DMS53 treated with DMSO at 0.1 percent for 48 hours (cell line): Measurements from ENCODE around the gene SLC9A7.

ENCODE experiments used
- DNase-seq: peaks from one replicate; lab custom pipeline; 2025; ENCODE audit not compliant: unreplicated experiment; lab: John Stamatoyannopoulos, UW

The SLC9A7 gene

DNA sequence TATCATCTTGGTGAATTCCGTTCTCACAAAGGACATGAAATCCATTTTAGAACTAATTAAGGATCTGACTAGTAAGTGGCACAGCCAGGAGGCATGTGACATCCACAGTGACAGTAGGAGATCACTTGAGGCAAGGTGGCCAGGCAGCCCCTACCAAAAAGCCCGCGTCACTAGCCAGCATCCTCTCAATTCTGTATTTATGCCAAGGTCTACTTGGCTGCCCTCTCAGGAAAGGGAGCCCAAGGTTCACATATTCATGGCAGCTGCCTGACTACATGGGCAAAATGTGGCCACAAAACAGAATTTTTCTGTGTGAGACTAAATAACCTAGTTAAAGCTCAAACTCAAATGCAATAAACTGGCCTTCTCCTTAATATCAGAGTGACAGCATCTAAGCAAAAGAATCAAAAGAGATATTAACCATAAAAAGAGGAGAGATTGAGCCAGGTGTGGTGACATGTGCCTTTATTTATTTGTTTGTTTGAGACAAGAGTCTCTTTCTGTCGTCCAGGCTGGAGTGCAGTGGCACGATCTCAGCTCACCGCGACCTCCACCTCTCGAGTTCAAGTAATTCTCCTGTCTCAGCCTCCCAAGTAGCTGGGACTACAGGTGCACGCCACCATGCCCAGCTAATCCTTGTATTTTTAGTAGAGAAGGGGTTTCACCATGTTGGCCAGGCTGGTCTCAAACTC is 51.5 kb downstream of the SLC9A7 start:
- DNase-seq: no peak

DNA sequence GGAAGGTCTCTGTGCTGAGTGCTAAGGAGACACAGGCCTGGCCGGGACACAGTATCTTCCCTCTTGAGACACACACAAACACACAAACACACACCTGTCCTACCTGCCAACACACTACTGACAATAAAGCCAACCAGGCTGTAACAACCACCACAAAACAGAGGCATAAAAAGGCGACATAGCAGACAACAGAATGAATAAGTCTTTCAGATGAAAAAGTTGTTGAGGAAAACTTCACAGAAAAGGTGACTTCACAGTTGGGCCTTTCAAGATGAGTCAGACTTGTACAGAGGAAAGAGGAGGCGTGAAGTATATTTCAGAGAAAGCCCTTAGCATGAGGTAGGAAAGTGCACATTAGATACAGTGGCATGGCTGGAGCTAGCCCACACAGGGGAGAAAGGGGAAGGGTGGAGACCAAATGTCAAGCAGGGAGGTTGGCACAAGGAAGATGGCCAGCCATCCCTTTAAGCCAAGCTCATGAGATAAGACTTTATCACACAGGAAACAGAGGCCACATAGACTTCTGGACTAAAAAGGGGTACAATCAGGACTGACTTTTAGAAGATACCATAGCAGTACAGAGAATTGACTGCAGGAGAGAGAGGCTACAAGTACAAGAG is 54.0 kb downstream of the SLC9A7 start:
- DNase-seq: no peak

DNA sequence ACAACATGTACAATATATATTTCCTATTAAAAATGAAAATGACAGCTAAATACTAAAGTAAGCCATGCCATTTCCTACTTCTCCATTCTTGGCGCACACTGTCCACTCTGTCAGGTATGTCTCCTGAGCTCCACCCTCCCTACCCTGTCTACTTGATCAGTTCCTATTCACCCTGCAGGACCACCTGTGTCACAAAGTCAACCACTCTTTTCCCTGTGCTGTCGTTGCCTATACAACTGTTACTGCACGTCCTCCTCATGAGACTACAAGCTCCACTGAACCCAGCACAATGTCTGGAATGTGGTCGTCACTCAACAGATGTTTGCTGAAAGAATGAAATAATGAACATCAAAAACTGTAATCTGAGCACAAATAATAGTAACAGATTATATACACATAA is 54.9 kb downstream of the SLC9A7 start:
- no peak for DNase-seq

DNA sequence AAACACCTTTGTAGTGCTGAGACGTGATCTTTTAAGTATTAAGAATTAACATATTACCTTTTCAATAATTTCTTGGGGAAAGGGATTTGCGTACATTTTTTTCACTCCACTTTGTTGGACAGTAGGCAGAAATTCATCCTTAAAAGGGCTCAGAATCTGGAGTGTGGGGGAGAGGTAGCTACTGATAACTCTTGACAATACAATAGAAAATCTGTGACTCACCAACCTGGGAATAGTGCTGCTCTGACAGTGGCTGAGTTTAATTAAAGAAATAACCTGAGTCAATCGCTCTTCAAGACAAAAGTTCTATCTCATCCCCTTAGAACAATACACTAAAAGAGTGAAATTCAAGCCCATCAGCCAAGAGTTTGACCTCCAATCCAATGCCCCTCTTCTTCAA is 60.2 kb downstream of the SLC9A7 start:
- no peak for DNase-seq

DNA sequence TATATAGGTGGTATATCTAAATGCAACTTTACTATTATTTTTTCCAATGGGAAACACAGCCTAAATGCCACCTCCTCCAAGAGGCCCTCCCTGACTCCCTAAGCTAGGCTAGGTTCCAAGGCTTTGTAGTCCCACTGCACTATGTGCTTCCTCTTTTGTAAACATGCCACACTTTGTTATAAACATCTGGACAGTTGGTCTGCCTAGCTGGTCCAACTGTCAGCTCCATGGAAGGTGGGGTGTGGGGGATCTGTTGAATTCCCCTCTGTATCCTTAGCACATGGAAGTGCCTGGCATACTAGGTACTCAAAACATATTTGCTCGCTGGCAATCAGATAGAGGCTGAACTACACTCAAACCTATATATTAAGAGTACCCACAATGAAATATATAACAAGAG is 63.4 kb downstream of the SLC9A7 start:
- no peak for DNase-seq

DNA sequence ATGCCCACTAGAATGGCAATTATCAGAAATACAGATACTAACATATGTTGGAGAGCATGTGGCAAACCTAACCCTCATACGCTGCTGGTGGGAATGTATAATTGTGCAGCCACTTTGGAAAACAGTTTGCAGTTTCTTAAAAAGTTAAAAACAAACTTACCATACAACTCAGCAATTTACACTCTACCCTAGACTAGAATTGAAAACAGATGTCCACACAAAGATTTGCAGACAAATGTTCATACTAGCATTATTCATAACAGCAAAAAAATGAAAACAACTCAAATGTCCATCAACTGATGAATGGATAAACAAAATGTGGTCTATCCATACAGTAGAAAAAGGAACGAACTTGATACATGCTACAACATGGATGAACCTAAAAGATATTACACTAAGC is 64.4 kb downstream of the SLC9A7 start:
- no peak for DNase-seq

DNA sequence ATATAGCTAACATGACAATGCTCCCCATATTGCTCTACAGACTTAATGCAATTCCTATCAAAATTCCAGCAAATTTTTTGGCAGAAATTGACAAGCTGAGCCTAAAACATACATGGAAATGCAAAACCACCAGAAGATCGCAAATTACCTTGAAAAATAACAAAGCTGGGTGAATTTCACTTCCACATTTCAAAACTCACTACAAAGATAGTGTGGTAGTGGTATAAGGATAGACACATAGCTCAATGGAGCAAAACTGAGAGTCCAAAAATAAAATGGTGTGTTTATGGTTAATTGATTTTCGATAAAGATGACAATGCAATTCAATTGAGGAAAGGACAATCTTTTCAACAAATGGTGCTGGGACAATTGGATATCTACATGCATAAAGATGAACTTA is 65.8 kb downstream of the SLC9A7 start:
- DNase-seq: no peak

DNA sequence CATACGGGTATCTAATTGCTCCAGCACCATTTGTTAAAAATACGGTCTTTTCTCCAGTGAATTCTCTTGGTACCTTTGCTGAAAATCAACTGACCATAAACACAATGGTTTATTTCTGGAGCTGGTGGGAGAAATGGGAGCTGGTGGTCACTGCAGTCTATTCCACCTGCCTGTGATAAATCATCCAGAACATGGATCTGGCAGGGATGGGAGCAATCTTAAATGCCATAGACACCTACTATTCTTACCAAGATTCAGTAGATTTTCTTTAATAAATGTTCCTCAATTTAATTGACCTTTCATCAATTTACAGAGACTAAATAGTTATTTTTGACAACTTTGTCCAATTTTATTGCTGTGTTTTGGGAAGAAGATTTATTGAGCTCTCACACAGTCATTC is 68.1 kb downstream of the SLC9A7 start:
- no peak for DNase-seq

DNA sequence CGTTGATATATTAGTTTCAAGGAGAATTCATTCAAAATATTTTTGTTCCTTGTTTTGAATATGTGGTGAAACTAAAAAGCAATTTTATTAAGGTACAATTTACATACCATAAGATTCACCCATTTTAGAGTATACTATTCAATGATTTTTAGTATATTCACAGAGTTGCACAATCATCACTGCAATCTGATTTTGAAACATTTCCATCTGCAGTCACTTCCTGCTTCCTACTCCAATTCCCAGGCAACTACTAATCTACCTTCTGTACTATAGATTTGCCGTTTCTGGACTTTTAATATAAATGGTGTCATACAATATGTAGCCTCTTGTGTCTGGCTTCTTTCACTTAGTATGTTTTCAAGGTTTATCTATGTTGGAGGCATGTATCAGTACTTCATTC is 71.3 kb downstream of the SLC9A7 start:
- no peak for DNase-seq

DNA sequence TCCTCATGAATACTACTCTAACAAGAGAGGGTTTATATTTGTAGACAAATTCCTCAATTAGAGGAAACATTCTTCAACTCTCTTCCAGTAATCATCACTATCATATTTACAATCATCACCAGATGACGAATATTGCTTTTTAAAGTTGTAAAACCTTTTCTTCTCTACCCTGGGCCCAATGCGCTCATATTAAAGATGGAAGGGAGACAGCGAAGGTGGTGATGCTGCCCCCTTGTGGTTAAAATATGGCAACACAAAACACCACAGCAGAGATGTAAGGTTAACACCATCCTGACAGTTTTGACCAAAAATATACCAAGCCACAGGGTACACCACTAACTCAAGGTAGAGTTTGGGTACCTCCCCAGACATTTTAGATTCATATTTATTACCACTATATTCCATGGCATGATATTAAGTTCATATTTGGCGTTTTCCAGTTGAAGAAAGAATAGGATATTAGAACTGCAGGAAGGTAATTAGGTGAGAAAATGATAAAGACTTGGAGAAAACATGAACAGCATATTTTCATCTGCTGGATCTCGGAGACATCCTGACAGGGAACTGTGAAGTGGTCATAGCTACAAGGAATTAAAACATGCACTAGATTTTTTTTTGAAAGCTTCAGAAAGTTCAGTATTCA is 72.8 kb downstream of the SLC9A7 start:
- no peak for DNase-seq

DNA sequence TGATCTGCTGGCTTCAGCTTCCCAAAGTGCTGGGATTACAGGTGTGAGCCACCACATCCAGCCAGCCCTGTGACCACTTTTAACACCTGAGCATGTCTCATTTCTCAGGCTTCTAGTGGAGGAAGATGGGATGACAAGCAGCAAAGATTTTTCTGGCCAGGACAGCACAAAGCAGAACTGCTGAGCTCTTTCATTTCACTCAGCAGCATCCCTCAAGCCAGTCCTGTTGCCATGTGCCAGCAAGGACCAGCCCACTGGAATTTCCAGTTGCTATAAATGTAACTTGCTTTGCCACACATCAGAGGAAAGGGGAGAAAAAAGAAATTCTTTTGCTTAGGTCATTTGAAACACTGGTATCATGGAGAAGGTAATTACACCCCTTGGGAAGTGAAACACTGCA is 75.9 kb downstream of the SLC9A7 start:
- no peak for DNase-seq

DNA sequence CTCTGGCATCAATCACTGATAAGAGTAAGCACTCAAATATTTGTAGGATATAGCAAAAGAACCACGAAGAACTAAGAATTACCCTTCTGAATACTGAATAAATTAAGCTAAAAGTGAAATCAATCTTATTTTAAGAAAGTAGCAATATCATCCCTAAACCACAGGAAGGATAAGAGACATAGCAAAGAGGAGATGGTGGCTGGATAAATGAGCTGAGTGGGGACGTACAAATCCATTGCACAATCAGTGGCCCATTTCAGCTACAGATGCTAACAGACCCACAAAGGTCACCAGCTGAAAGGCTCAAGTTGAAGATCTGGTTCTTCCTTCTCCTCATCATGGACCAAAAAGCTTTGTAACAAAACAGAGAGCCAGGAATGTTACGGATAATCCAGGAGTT is 77.1 kb downstream of the SLC9A7 start:
- no peak for DNase-seq

DNA sequence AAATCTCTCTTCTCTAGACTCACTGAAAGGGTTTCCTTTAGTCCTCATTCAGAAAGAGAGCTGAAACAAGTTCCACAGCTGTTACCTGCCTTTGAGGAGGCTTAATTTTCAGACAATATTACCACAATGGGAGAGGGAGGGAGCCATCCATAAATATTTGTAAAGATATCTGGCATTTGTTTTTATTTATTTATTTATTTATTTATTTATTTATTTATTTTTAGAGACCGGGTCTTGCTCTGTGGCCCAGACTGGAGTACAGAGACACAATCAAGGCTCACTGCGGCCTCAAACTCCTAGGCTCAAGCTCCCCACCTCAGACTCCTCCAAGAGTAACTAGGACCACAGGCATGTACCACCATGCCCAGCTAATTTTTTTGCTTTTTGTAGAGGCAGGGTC is 80.7 kb downstream of the SLC9A7 start:
- no peak for DNase-seq

DNA sequence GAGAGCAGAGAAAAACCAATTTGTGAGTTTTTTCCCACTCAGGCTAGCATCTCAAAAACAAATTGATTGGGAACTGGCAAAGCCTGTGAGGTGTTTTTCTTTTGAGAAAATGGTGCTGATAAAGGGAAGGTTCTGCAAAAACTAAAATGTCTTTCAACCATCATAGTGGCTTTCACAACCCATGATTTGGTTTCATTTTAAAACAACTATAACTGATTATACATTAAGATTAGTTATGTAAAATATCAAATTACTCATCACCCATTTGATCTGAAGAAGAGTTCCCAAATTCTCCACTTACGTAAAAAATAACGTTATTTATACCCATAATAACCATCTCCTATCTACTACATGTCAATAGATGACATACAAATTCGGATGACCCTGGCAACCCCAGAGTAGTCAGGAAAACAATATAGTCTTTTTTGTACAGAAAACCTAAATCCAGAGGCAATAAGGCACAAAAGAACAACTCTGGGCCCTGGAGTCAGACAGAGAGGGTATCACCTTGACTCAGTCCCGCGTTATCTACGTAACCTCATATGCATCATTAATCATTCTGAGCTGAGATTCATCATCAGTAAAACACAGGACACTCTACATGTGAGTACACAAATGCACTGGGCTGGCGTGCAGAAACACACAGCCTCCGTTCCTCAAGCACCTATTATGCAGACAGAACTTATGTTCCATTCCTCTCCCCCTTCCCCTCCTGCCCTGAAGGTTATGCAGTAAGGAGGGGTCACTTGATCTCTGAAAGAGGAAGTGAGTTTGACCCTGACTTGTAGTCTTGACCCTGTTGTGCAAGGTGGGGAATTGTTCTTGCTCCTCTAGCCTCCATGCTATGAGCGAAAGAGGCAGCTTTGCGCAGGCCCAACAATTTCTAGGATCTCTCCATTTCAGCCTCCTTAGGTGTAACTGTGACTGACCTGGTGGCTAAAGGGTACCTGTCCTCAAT is 82.2 kb downstream of the SLC9A7 start:
- DNase-seq: no peak

DNA sequence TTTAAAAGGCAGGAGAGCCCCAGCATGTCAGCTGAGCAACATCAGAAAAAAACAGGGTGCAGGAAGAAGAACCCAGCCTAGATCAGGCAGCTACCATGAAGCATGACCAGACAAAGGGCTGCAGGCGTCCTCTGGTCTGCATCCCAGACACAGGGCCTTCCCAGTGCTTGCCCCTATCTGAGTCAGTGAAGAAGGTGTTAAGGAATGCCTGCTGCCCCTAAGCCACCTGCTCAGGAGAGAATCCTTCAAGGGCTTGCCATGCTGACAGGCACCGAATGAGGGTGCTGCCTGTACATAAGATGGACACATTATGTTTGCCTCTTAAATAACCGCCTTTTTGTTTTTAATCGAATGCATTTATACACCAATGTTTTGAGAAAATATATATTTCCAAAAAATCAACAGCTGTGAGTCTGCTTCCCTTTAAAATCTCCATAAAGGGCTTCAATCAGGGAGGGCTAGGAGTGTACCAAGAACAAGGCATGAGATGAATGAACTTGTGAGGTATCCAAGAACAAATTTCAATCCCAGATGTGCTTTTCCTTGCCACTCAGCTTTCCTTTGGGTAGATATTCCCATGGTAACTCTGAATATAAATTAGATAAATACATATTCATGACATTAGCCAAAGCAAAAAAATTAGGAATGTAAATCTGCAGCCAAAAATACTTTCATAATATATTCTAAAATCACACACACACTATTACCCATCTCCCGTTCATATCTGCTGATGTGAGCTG is 85.1 kb downstream of the SLC9A7 start:
- no peak for DNase-seq

DNA sequence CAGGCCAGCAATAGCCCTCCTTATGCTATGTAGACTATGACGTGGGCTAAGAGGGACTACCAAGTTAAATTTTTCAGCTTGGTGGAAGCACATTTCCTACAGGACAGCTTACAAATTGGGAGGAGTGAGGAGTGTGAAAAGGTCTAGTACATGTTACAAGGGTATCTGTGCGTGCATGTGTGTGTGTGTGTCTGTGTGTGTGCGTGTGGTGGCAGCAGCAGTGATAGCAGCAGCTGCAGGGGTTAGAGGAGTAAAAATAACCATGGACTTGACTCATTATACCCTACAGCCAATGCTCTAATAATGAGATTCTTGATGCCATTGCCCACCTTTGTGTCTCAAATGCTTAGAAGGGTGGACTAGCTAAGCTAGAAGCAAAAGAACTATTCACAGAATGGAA is 88.6 kb downstream of the SLC9A7 start:
- DNase-seq: no peak

DNA sequence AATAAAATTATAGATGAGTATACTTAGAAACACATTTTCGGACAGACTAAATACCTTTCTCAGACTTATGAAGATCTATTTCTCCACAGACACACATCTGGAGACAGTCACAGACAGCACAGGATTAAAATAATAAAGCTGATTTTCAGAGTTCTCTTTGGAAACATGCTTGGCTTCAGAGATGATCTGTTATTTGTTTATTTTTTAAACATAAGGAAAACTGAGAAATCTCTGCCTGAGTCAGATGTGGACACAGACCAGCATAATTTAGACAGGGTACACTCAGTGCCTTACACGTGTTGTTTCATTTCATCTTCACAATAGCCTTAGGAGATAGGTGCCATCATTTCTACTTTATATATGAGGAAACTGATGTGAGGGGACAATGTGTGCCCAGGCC is 92.1 kb downstream of the SLC9A7 start:
- no peak for DNase-seq

DNA sequence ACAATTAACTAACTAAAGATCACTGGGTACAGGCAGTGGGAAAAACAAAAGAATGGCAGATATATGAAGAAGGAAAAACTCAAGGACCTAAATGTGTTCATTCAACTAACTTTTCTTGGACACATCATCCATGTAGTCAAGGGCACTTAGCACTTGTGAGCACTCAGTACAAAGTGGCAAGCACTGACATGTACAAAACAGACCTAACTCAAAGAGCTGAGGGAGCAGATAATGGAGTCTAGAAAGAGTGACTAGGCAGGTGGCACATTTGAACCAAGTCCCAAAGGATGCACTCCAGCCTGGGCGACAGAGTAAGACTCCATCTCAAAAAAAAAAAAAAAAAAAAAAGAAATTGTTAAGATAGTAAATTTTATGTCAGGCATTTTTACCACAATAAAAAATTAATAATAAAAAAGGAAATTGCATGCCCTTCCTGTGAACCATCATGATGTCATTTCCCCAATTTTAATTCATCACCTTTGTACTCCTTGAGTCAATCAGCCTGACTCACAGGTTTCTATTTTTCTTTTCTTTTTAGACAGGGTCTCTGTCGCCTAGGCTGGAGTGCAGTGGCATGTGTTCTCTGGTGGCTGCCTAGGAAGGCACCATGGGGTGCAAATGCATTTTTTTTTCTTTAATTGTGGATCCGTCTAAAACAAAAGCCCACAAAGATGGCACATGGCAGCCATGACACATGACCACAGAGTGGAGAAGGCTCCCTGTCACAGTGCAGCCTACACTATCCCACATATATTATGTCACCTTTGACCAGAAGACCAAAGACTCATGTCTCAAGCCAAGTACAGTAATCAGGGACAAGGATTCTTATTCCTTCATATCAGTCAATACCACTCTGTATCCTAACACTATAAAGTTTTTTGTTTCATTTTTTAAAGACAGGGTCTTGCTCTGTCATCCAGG is 93.4 kb downstream of the SLC9A7 start:
- DNase-seq: no peak

DNA sequence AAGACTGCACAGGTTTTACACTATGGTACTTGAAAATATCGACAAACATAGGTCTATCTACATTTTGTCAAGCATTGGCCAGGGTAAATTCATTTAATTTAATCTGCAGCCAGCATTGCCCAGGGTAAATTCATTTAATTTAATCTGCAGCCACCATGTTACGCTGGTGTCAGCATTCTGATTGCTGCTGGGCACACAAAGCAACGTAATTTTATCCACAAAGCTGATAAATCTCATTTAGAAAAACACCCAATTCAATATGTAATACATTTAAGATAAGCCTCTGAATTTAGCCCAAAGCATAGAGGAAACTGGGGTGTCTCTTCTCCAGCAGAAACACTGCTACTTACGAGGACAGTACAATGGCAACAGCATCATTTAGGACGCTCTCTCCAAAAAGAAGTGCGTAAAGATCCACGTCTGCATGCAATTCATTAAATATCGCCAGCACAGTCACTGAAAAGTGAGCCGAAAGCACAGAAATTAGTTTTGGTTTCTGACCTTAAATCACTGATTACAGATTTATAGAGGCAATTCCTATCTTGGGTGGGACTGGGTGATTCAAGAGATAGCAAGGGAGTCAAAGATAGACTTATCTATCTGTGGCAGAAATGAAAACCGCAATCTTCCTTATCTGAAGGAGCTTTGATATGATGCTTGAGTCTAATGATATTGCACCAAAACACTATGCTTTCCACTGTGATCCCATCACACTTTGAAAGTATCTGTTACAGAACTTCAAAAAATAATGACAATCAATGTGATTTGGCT is 96.5 kb downstream of the SLC9A7 start:
- no peak for DNase-seq
